ENCODE results near the gene MIF4GD. TPM values are rescaled to one million over a fixed set of nuclear protein-coding genes. Genes with fewer than 3 reads are reported as not detected.

Gene MIF4GD
- polyA plus RNA-seq, 2 of the 4 experiments (the other 2 are of a cell fraction), result 23.9 to 61.0 TPM

DNA sequence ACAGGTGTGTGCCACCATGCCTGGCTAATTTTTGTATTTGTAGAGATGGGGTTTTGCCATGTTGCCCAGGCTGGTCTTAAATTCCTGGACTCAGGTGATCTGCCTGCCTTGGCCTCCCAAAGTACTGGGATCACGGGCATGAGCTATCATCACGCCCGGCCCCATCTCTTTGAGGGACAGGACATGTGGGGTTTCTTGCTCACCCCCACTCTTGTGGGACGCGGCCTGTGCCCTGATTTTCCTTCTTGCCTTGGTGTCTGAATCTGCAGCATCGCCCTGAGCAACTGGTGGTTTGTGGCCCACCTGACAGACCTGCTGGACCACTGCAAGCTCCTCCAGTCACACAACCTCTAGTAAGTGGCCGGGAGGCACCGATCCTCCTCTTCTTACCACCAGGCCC is 40.0 kb downstream of the MIF4GD start (continued):
- TF ChIP-seq ZC3H11A (IDR thresholded peaks at IDR 0.05), result no peak
- TF ChIP-seq, protein P1, sequence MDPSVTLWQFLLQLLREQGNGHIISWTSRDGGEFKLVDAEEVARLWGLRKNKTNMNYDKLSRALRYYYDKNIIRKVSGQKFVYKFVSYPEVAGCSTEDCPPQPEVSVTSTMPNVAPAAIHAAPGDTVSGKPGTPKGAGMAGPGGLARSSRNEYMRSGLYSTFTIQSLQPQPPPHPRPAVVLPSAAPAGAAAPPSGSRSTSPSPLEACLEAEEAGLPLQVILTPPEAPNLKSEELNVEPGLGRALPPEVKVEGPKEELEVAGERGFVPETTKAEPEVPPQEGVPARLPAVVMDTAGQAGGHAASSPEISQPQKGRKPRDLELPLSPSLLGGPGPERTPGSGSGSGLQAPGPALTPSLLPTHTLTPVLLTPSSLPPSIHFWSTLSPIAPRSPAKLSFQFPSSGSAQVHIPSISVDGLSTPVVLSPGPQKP (IDR thresholded peaks at IDR 0.05; ENCODE audit: low read depth, low read length), result no peak
- no peak for TF ChIP-seq ESRRA (IDR thresholded peaks at IDR 0.05; ENCODE audit: borderline replicate concordance, low read length)
- no peak for TF ChIP-seq TP53 (CRISPR knock-in tag; IDR thresholded peaks at IDR 0.05)
- TF ChIP-seq EP300 (IDR thresholded peaks at IDR 0.05), result no peak
- TF ChIP-seq, protein P2, sequence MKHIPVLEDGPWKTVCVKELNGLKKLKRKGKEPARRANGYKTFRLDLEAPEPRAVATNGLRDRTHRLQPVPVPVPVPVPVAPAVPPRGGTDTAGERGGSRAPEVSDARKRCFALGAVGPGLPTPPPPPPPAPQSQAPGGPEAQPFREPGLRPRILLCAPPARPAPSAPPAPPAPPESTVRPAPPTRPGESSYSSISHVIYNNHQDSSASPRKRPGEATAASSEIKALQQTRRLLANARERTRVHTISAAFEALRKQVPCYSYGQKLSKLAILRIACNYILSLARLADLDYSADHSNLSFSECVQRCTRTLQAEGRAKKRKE (CRISPR knock-in tag; IDR thresholded peaks at IDR 0.05; ENCODE audit: low read depth), result no peak

DNA sequence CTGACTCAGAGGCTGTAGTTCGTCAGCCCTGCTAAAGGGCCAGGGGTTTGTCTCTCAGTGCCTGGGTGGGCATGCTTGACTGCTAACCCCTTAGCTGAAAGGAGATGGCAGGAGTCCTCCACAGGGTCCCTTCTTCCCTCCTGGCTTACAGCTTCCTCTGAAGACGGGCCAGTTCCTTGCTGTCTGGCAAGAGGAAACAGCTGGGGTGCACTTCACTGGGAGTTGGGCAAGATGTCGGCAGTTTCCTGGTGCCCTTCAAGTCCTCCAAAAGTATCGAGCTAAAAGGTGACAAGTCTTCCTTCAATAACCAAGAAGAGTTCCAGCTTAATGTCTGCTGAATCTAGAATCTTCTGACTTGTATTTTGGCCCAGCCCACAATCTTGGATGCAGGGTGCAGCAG is 42.2 kb downstream of the MIF4GD start:
- ChIA-PET CTCF (interaction anchor here (0.7 to 15.8 kb wide), 12 partner anchors 9 to 309 kb away, joined by 3 to 223 read pairs (median 4); partner anchors contain the start of genes NUP85 and OTOP2), POLR2A (interaction anchor here (1.1 to 1.5 kb wide), 2 partner anchors 23 to 33 kb away, joined by 3 to 5 read pairs; partner anchors contain the start of genes GGA3, MRPS7 and NUP85)
- Histone ChIP-seq H3K9me3 (no peaks in the 10 kb centered on the region), H3K27ac (no peak overlapping the region), H3K4me3 (no peak overlapping the region), H3K4me2 (no peak overlapping the region), H3K4me1 (no peaks in the 10 kb centered on the region)
- TF ChIP-seq CEBPB (IDR thresholded peaks at IDR 0.05), result no peak
- TF ChIP-seq, protein P2 (CRISPR knock-in tag; IDR thresholded peaks at IDR 0.05; ENCODE audit: low read depth), result no peak
- TF ChIP-seq, protein P3, sequence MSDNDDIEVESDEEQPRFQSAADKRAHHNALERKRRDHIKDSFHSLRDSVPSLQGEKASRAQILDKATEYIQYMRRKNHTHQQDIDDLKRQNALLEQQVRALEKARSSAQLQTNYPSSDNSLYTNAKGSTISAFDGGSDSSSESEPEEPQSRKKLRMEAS (IDR thresholded peaks at IDR 0.05), result no peak
- no peak for TF ChIP-seq KDM1A (IDR thresholded peaks at IDR 0.05; ENCODE audit: low read depth)
- no peak for TF ChIP-seq POLR2AphosphoS2 (conservative IDR thresholded peaks at IDR 0.05; ENCODE audit: low read length)
- TF ChIP-seq EP300 (IDR thresholded peaks at IDR 0.05), result no peak
- TF ChIP-seq POLR2A (IDR thresholded peaks at IDR 0.05; ENCODE audit: low read length), result no peak
- no peak for TF ChIP-seq FOSL2 (IDR thresholded peaks at IDR 0.05)
- TF ChIP-seq FOSL2 (CRISPR knock-in tag; IDR thresholded peaks at IDR 0.05), result no peak
- TF ChIP-seq ZC3H11A (IDR thresholded peaks at IDR 0.05), result no peak
- no peak for TF ChIP-seq SMC3 (IDR thresholded peaks at IDR 0.05)
- no peak for TF ChIP-seq KDM5A (IDR thresholded peaks at IDR 0.05)
- no peak for TF ChIP-seq MYC (IDR thresholded peaks at IDR 0.05; ENCODE audit: borderline replicate concordance, low read length)
- TF ChIP-seq, protein P4, sequence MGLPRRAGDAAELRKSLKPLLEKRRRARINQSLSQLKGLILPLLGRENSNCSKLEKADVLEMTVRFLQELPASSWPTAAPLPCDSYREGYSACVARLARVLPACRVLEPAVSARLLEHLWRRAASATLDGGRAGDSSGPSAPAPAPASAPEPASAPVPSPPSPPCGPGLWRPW (IDR thresholded peaks at IDR 0.05), result no peak
- TF ChIP-seq FOSB (CRISPR knock-in tag; IDR thresholded peaks at IDR 0.05), result no peak
- TF ChIP-seq, protein P5, sequence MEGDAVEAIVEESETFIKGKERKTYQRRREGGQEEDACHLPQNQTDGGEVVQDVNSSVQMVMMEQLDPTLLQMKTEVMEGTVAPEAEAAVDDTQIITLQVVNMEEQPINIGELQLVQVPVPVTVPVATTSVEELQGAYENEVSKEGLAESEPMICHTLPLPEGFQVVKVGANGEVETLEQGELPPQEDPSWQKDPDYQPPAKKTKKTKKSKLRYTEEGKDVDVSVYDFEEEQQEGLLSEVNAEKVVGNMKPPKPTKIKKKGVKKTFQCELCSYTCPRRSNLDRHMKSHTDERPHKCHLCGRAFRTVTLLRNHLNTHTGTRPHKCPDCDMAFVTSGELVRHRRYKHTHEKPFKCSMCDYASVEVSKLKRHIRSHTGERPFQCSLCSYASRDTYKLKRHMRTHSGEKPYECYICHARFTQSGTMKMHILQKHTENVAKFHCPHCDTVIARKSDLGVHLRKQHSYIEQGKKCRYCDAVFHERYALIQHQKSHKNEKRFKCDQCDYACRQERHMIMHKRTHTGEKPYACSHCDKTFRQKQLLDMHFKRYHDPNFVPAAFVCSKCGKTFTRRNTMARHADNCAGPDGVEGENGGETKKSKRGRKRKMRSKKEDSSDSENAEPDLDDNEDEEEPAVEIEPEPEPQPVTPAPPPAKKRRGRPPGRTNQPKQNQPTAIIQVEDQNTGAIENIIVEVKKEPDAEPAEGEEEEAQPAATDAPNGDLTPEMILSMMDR (IDR thresholded peaks at IDR 0.05), result no peak
- TF ChIP-seq HOXA7 (CRISPR knock-in tag; IDR thresholded peaks at IDR 0.05), result no peak
- TF ChIP-seq CBX8 (IDR thresholded peaks at IDR 0.05), result no peak
- TF ChIP-seq, protein P6, sequence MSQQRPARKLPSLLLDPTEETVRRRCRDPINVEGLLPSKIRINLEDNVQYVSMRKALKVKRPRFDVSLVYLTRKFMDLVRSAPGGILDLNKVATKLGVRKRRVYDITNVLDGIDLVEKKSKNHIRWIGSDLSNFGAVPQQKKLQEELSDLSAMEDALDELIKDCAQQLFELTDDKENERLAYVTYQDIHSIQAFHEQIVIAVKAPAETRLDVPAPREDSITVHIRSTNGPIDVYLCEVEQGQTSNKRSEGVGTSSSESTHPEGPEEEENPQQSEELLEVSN (IDR thresholded peaks at IDR 0.05; ENCODE audit: borderline replicate concordance, low read depth), result no peak
- no peak for ATAC-seq
- WGBS (ENCODE audit: missing lambda C conversion rate), result 98% methylated on average over 4 of the region's 4 CpGs
- FAIRE-seq, result no peak
- no peak for DNase-seq (ENCODE audit: low read depth in 1 of 2, low spot score in 1 of 2)
